Fibroblast of lung (primary cell): ENCODE measurements around the gene CCAR1. TPM values are rescaled to one million over a fixed set of nuclear protein-coding genes. Genes with fewer than 3 reads are reported as not detected.

Source experiments
- DNase-seq, 2 donors: peaks; one replicate each; pipeline versions ENCODE4 v3.0.0 to v3.0.0-alpha.2; 2010; ENCODE audit warnings: low read depth in 2 of 2
- H2AFZ ChIP-seq: 2 replicates; pipeline ENCODE4 v1.5.1; 2012; ENCODE audit warnings: low read length, control low read depth, inconsistent platforms
- H3K27ac ChIP-seq: 2 replicates; pipeline ENCODE4 v1.5.1; 2011; ENCODE audit warnings: low read length, control low read depth; ENCODE audit not compliant: insufficient read depth
- H3K27me3 ChIP-seq: 2 replicates; pipeline ENCODE4 v1.5.1; 2011; ENCODE audit warnings: mild to moderate bottlenecking, low read length; ENCODE audit not compliant: control insufficient read depth, insufficient read depth
- H3K36me3 ChIP-seq: 2 replicates; pipeline ENCODE4 v1.5.1; 2011; ENCODE audit warnings: low read length; ENCODE audit not compliant: control insufficient read depth, insufficient read depth
- H3K4me1 ChIP-seq: 2 replicates; pipeline ENCODE4 v1.5.1; 2011; ENCODE audit warnings: low read length; ENCODE audit not compliant: control insufficient read depth, insufficient read depth; ENCODE audit errors: extremely low read depth
- H3K4me2 ChIP-seq: 2 replicates; pipeline ENCODE4 v1.5.1; 2011; ENCODE audit warnings: low read length, control low read depth; ENCODE audit not compliant: insufficient read depth; ENCODE audit errors: extremely low read depth
- H3K4me3 ChIP-seq, 4 experiments: fragments of 200-600 bp in 1 of 4; sonication (generic) in 1 of 4; replicated peaks in 1 of 4; 2 replicates each; pipeline ENCODE4 v1.5.1; 2011 to 2016; ENCODE audit warnings: low read length in 4 of 4, low read depth in 3 of 4, mild to moderate bottlenecking in 3 of 4, control low read depth in 2 of 4, inconsistent platforms in 1 of 4, mixed read lengths in 1 of 4; ENCODE audit not compliant: insufficient read depth in 1 of 4; ENCODE audit errors: control extremely low read depth in 1 of 4
- H3K79me2 ChIP-seq: 2 replicates; pipeline ENCODE4 v1.5.1; 2012; ENCODE audit warnings: mild to moderate bottlenecking, low read length, inconsistent platforms; ENCODE audit not compliant: control insufficient read depth, insufficient read depth
- H3K9ac ChIP-seq: 2 replicates; pipeline ENCODE4 v1.5.1; 2011; ENCODE audit warnings: mild to moderate bottlenecking, low read length, control low read depth; ENCODE audit not compliant: insufficient read depth
- H3K9me3 ChIP-seq: 2 replicates; pipeline ENCODE4 v1.5.1; 2012; ENCODE audit warnings: low read depth, low read length; ENCODE audit not compliant: control insufficient read depth, insufficient read depth
- H4K20me1 ChIP-seq: 2 replicates; pipeline ENCODE4 v1.5.1; 2011; ENCODE audit warnings: low read length; ENCODE audit not compliant: control insufficient read depth, insufficient read depth; ENCODE audit errors: extremely low read depth
- EZH2 ChIP-seq: IDR thresholded peaks from 2 replicates; pipeline ENCODE4 v1.5.1; 2012; ENCODE audit warnings: low read length, control low read depth, mild to moderate bottlenecking; ENCODE audit errors: missing control alignments
- polyA plus RNA-seq, 2 donors: library from polyadenylated mRNA; depleted of rRNA in 1 of 2; stranded (reverse) in 1 of 2; unstranded in 1 of 2; fragments of >200 nt; gene quantifications; 2 replicates each; pipeline ENCODE4 v1.2.1, GENCODE V29; 2011 to 2012; ENCODE audit warnings: missing spikeins in 1 of 2
- total RNA-seq: library from RNA; depleted of rRNA; stranded (reverse); fragments of >200 nt; gene quantifications from 2 replicates; pipeline ENCODE4 v1.2.1, GENCODE V29; 2014
- TF ChIP-seq, protein P1 (sequence below), 2 donors: IDR thresholded peaks in 1 of 2; conservative IDR thresholded peaks in 1 of 2; 1 replicate in 1 of 2; 2 replicates in 1 of 2; pipeline ENCODE4 v1.5.1; 2011 to 2012; ENCODE audit warnings: low read length in 2 of 2, control low read depth in 1 of 2, inconsistent platforms in 1 of 2, low read depth in 1 of 2, mild to moderate bottlenecking in 1 of 2

The CCAR1 gene
- total and polyA plus RNA-seq, 2 donors (not counting 1 experiment from before 2014, with no cell fraction given), result 24.9 to 54.9 TPM

DNA sequence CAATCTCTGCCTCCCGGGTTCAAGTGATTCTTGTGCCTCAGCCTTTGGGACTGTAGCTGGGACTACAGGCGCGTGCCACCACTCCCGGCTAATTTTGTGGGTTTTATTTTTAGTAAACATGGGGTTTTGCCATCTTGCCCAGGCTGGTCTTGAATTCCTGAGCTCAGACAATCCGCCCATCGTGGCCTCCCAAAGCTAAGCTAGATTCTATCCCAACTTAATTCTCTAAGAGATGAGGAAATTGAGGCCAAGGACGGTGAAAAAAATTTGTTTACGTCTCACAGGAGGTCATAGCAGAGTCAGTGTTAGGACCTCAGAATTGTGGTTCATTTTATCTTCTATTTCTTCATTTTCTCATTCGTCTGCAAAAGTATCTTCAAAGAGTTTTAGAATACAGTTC lies 6.1 kb downstream of the CCAR1 start:
- no peak overlapping the region for H3K4me2 ChIP-seq
- DNase-seq, result no peak
- H3K4me3 ChIP-seq, result no peak overlapping the region
- H3K9ac ChIP-seq, result no peak overlapping the region
- H3K27me3 ChIP-seq, result no peaks in the 10 kb centered on the region
- no peaks in the 10 kb centered on the region for H3K9me3 ChIP-seq
- no peak overlapping the region for H3K27ac ChIP-seq
- H3K4me1 ChIP-seq, result no peaks in the 10 kb centered on the region
- peaks cover 17% of the 10 kb centered on the region for H3K36me3 ChIP-seq
- no peak overlapping the region for H2AFZ ChIP-seq
- TF ChIP-seq, protein P1, sequence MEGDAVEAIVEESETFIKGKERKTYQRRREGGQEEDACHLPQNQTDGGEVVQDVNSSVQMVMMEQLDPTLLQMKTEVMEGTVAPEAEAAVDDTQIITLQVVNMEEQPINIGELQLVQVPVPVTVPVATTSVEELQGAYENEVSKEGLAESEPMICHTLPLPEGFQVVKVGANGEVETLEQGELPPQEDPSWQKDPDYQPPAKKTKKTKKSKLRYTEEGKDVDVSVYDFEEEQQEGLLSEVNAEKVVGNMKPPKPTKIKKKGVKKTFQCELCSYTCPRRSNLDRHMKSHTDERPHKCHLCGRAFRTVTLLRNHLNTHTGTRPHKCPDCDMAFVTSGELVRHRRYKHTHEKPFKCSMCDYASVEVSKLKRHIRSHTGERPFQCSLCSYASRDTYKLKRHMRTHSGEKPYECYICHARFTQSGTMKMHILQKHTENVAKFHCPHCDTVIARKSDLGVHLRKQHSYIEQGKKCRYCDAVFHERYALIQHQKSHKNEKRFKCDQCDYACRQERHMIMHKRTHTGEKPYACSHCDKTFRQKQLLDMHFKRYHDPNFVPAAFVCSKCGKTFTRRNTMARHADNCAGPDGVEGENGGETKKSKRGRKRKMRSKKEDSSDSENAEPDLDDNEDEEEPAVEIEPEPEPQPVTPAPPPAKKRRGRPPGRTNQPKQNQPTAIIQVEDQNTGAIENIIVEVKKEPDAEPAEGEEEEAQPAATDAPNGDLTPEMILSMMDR (conservative IDR thresholded peaks at IDR 0.05 in 1 of 2, IDR thresholded peaks at IDR 0.05 in 1 of 2; ENCODE audit: low read depth in 1 of 2, low read length in 2 of 2), result no peak
- no peaks in the 10 kb centered on the region for H4K20me1 ChIP-seq
- H3K79me2 ChIP-seq, result peaks cover 30% of the 10 kb centered on the region

DNA sequence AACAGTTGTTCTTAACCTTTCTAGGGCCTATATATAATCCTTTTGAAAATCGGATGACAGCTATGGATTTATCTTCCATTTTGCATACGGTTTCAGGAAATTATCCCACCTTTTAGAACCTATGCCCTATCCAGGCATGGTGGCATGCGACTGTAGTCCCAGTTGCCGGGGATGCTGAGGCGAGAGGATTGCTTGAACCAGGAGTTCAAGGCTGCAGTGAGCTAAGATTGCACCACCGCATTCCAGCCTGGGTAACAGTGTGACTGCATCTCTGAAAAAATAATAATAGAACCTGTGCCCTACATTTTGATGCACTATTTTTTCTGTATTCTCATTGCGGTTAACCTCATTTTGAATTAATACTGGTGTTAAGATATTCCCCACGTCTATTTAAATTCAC lies 11.6 kb downstream of the CCAR1 start:
- Histone ChIP-seq H4K20me1 (no peaks in the 10 kb centered on the region), H3K4me2 (no peak overlapping the region), H3K27me3 (no peaks in the 10 kb centered on the region), H3K79me2 (peaks cover 18% of the 10 kb centered on the region), H3K4me3 (no peak overlapping the region), H2AFZ (no peak overlapping the region), H3K4me1 (no peaks in the 10 kb centered on the region), H3K27ac (no peak overlapping the region), H3K36me3 (peaks cover 12% of the 10 kb centered on the region), H3K9ac (no peak overlapping the region), H3K9me3 (no peaks in the 10 kb centered on the region)
- TF ChIP-seq EZH2, result no peak
- TF ChIP-seq, protein P1 (conservative IDR thresholded peaks at IDR 0.05 in 1 of 2, IDR thresholded peaks at IDR 0.05 in 1 of 2; ENCODE audit: low read depth in 1 of 2, low read length in 2 of 2), result no peak
- no peak for DNase-seq

DNA sequence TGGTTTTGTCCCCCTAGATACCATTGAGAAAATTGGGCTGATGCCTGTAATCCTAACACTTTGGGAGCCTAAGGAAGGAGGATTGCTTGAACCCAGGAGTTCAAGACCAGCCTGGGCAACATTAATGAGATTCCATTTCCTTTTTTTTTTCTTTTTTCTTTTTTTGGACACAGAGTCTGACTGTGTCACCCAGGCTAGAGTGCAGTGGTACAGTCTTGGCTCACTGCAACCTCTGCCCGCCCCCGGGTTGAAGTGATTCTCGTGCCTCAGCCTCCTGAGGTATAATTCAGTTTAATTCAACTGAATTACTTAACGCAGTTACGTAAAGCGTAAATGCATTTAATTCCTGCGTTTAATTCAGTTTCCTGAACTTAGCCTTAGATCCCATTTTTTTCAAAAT lies 13.3 kb downstream of the CCAR1 start:
- TF ChIP-seq, protein P1 (conservative IDR thresholded peaks at IDR 0.05 in 1 of 2, IDR thresholded peaks at IDR 0.05 in 1 of 2; ENCODE audit: low read depth in 1 of 2, low read length in 2 of 2), result no peak
- no peak for TF ChIP-seq EZH2
- Histone ChIP-seq H3K4me2 (no peak overlapping the region), H3K27me3 (no peaks in the 10 kb centered on the region), H3K9ac (no peak overlapping the region), H3K36me3 (peaks cover 14% of the 10 kb centered on the region), H4K20me1 (no peaks in the 10 kb centered on the region), H3K79me2 (peaks cover 12% of the 10 kb centered on the region), H2AFZ (no peak overlapping the region), H3K9me3 (no peaks in the 10 kb centered on the region), H3K27ac (no peak overlapping the region), H3K4me1 (no peaks in the 10 kb centered on the region), H3K4me3 (no peak overlapping the region)
- DNase-seq, result no peak
